A172 (cell line): ENCODE data around the gene CAMK1D. TPM values are rescaled to one million over a fixed set of nuclear protein-coding genes. Genes with fewer than 3 reads are reported as not detected.

Experiments used
- DNase-seq: peaks from one replicate; pipeline ENCODE4 v3.0.0-alpha.2; 2015; ENCODE audit warnings: low spot score
- total RNA-seq: library from RNA; depleted of rRNA; stranded (reverse); fragments of >200 nt; shearing (Covaris generic); gene quantifications from 2 replicates; pipeline ENCODE4 v1.2.3, GENCODE V29; 2014

Gene CAMK1D
- total RNA-seq, 1 experiment from 2014 or later, result 2.6 TPM

DNA sequence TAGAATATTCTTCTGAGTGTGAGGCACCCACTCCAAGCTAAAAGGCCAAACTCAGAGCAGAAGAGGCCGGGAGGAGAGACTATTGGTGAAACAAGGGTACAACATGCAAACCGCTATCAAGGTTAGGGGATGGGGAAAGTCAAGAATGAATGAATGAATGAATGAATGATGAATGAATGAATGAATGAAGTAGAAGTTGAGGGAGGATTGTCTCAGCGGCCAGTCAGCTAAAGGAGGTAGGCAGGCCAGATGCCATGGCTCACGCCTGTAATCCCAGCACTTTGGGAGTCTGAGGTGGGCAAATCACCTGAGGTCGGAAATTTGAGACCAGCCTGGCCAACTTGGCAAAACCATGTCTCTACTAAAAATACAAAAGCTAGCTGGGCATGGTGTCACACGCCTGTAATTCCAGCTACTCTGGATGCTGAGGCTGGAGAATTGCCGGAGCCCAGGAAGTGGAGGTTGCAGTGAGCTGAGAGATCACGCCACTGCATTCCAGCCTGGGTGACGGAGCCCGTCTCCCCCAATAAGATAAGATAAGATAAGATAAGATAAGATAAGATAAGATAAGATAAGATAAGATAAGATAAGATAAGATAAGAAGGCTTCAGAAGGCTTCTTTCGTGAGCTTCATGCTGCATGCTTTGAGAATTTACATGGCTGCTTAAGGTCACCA lies 401.3 kb downstream of the CAMK1D start:
- DNase-seq, result no peak

DNA sequence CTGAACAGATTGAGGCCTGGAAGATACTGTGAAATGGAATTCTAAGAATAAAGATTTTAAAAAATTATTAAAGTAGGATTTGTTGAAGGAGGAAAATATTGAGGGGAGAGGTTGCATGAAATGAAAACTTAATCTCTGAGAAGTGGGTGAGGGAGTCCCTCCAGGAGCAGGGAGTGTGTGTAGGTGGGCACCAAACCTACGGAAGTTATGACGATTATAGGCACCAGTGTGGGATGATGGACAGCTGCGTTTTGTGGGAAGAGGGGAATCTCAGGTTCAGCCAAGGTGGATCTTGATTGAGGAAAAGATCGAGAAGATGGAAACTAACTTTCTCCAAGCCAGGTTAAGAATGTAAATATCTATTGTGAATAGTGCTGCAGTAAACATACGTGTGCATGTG lies 405.7 kb downstream of the CAMK1D start:
- no peak for DNase-seq

DNA sequence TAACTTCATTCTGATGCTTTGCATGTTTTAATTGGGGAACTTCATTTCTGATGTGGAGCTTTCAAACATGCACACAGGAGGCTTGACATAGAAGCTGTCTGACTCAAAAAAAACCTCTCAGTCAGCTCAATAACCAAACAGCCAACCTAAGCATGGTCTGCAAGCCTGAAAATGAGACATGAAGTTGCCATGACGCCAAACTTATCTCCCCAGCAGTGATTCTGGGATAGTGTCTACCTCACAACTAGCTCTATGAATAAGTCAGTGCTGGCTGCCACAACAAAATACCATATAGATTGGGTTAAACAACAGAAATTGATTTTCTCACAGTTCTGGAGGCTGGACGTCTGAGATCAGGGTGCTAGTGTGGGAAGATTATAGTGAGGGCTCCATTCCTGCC lies 408.0 kb downstream of the CAMK1D start:
- no peak for DNase-seq

DNA sequence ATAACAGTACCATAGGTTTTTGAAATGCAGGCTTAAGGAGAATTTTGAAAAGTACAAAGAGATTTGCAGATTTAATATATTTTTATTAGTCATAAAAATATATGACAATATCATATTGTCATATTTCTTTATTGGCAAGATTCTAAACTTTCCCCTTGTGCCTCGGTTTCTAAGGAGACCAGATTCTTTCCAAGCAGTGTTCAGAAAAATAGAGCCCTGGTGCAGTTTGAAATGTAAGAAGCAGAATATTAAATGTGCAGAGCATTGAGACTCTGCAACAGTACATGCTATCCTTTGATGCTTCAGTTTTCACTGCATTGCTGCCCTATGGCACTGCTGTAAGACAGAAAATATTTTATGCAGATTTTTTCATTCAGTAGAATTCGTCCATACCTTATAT lies 408.9 kb downstream of the CAMK1D start:
- no peak for DNase-seq

DNA sequence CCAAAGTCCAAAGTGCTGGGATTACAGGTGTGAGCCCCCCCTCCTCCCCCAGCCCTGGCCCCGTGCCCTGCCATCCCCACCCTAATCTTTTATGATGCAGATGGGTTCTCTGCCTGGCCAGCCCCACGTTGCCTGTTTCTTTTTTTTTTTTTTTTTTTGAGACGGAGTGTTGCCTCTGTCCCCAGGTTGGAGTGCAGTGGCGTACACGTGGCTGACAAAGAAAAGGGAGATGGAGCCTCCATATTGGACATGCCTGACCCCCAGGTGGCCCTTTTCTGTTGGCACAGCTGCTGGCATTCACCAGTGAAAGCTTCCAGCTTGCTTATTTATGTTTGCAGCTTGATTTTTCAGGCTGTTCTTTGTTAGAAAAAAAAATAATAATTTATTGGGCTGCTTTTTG lies 416.9 kb downstream of the CAMK1D start:
- no peak for DNase-seq

DNA sequence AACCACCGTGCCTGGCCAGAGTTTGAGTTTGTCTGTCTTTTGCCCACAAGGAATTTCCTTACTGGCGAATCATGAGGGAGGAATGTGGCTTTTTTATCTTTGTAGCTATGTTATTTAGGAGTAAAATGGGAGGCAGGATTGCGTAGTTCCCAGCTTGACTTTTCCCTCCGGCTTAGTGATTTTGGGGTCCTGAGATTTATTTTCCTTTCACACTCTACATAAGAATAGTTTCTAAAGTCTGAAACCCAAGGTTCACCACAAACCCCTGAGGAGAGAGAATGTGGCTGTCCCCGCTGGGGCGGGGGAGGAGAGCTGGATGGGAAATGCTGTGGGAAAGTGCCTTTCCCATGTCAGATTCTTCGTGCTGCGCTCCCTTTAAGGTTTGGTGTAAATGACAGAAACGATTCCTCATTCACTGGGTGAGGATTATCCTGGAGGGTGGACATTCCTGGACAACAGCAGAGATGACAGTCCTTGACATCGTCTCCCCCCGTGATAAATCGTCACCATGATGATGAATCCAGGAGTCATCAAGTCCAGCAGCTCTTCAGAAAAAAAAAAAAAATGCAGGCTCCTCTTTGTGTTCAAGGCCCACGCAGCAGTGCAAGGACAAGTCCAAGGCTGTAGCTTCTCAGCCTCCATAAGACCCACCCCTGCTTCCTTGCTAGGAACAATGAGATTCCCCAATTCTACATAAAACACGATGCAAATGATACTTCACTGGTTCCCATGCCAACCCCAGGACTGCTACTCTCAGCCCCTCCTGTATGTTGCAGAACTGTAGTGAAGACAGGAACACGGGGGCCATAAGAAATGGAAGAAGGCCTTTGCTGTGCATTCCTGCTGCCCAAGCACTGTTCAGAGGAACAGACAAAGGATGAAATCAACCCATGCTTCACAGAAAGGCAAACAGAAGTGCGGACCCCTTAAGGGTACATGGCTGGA lies 419.1 kb downstream of the CAMK1D start:
- DNase-seq, result peak; percentile 72

DNA sequence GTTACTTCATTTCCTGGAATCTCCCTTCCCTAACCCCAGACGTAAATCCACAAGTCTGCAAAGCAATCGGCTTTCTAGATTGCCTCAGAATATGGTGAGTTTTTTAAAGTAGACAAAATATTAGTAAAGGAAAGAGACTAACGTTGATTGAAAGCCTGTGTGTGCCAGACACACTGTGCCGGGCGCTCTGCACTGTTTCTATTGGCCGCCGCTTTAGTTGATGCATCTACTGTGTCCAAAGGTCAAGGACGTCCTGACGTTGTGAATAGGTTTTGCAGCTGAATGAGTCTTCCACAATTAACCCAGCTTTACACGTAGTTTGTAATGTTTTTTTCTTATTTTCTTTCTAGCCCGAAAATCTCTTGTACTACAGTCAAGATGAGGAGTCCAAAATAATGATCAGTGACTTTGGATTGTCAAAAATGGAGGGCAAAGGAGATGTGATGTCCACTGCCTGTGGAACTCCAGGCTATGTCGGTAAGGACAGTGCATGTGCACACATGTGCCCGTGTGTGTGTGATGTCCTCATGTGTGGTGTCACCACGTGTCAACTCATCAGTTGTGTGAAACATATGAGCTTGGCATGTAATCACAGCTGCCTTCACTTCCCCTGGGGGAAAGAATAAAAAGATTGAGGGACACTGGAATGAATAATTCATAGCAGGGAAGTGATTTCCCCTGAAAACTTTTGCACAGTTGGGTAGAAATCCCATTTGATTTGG lies 420.1 kb downstream of the CAMK1D start:
- DNase-seq, result no peak

DNA sequence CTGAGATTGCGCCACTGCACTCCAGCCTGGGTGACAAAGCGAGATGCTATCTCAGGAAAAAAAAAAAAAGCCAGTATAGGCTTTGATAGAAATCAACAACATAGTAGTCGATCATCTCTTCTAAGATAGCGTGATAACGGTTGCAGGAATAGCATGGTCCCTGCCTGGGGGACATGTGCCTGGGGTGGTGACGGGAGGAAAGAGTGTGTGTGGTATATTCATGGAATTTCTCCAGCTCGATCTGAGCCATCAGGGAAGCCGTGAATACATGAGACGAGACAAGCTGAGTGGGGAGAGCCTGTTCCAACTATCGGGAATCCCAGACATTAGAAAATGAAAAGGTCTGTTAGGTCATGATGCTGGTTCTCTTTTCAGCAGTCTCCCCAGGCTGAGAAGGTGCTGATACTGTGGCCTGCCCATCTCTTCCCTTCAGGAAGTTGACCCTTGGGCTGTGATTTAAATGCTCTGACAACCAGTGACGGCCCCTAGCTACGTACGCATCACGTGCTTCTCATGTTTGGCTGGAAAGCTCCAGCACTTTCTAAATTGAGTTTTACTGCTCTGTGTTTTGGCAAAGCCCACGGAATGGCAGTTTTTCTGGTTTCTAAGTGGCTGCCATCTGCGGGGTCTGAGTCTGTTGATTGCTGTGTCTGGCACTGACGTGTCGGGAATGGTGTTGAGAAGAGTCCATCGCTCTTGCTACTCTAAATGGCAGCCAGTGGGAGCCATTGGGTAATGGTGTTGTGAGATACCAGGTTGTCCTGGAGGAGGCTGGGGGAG lies 422.8 kb downstream of the CAMK1D start:
- DNase-seq, result no peak

DNA sequence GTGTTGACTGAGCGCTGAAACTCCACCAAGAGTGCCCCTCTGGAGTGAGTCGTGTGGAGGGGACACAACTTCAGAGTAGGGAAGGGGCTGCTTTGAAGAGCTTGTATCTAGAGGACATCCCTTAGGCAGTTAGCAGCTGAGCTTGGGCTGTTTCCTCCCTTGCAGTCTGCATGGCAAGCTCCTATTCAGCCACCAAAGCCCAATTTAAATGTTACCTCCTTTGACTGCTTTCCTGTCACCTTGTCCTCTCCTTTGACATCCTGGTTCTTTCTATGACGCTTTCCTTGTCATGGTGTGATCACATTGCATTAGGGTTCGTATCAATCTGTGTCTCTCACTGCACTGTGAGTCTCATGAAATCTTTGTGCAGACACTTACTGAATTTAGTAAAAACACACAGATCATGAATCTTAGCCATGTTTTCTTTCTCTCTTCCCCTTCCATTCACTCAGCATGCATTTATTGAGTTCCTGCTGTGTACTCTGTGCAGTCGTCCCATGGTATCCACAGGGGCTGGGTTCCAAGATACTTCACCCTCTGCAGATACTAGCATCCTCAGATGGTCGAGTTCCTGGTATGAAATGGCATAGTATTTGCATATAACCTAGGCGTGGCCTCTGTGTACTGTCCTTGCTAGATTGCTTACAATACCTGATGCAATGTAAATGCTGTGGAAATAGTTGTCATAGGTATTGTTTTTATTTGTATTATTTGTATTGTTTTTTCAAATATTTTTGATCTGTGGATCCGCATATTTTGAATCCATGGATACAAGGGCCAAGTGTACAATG lies 423.6 kb downstream of the CAMK1D start:
- DNase-seq, result no peak

DNA sequence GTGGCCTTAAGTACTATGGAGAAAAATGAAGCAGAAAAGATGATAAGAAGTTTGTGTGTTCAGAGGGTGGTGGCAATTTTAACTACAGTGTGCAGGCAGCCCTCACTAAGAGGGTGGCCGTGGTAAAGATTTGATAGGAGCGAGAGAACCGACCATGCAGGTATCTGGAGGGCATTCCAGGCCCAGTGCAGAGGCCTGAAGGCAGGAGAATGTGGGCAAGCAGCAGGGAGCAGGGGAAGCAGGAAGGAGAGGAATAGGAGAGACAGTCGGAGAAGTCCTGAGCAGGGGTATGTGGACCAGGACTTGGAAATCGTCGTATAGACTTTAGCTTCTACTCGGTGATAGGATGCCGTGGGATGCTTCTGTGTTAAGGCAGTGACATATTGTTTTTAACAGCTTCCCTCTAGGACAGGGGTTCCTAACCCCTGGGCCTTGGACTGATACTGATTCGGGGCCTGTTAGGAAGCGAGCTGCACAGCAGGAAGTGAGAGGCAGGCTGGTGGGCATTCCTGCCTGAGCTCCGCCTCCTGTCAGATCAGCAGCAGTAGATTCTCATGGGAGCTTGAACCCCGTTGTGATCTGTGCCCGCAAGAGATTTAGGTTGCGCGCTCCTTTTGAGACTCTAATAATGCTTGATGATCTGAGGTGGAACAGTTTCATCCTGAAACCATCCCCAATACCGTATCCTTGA lies 425.0 kb downstream of the CAMK1D start:
- no peak for DNase-seq

DNA sequence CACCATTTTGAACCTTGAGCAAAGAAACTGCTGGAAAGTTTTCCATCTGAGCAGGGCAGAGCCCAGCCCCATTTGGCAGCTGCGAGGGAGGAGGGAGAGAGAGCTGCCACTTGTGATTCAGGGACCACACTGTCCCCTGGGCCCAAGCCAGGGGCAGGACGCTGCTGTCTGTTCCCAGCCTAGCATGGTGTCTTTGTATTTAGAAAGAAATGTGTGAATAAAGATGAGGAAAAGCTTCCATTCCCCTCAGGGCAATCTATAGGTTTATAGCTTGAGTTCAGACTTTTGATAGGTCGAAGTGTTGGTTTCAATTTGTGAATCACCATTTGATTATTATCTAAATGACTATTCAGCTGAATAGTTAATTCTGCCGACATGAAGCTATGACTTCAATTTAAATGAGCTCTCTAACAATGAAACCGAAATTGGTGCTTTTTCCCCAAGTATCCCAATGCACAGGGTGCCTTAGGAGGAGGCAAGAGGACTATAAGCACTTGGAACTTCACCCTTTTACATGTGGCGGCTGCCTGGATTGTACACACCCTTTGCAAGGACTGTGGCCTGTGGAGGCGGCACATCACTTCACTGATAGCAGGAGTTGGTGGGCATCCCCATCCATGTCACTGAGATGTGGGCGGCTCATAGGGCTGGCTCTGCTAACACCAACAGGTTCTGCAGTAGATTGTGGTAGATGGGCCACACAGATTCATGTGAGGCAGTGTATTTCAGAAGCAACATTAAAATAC lies 428.7 kb downstream of the CAMK1D start:
- no peak for DNase-seq

DNA sequence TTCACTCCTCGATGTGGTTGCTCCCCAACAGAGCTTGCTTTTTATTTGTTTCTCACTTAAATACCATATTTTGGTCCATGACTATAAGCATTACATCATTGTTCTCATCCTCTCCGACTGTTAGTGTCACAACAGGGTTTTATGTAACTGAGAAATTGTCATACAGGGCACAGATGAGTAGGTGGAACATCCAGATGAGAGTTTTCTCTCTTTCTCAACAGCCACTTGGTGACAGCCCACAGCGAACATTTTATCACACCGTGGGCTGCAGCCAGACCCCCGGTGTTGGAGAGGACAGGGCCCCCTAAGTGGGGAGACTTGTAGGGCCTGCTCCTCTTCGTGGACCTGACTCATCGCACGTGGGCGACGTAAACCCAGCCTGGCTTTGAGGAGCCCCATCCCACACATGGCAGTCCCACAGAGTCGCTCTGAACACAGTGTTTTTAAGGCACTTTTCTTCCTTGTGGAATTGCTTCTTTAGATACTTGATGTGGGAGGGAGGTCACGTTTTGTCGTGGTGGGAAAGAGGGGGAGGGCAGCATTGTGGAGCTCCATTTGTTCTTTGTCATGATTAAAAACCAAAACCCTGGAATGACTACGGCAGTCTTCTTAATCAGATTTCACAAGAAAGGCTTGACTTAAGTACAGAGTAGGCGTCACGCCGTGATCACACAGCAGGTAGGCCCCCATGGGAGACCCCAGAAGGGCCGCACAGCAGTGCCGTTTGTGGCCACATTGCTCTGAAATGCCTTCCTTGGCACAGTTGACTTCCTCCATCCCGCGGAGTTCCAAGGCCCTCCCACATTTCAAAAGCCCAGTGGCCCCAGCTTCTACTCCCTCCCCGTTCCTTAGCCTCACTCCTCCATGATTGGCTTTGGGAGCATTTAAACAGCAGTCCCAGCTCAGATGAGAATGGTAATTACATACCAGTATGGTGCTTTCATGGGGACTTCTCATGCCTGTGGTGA lies 431.6 kb downstream of the CAMK1D start:
- DNase-seq, result no peak

DNA sequence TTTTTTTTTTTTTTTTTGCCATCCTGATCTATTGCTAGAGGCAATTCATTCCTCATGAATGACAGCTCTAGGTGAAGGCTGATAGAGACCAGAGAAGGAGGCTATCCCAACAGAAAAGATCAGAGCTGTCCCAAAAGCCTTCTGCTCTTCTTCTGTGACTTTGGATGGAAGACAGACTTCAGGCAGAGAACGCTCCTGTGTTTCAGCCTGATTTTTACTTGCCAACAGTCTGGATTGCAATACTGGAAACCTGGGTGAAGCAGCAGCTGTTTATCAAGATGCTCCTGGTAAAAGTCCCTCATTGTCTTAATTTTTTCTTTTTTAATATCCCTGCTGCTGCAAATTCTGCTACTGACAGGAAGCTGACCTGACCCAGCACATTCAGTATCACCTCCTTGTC lies 432.6 kb downstream of the CAMK1D start:
- DNase-seq, result no peak

DNA sequence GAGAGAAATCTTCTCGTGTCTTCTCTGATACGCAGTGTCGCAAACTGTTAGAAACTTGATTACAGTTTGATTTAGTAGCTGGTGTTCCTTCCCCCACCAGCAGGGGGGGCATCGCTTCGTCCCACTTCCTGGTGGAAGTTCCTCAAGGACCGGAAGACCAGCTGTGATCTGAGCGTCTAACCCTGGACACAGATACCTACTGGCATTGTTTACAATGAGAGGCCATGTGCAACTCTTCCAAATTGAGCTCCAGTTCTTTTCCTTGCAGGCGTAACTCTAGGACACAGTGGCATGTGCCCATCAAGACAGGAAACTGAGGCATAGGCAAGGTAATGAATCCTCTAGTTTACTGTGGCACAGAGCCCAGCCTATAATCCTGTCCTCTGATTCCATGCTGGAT lies 433.2 kb downstream of the CAMK1D start:
- peak; percentile 60 for DNase-seq

DNA sequence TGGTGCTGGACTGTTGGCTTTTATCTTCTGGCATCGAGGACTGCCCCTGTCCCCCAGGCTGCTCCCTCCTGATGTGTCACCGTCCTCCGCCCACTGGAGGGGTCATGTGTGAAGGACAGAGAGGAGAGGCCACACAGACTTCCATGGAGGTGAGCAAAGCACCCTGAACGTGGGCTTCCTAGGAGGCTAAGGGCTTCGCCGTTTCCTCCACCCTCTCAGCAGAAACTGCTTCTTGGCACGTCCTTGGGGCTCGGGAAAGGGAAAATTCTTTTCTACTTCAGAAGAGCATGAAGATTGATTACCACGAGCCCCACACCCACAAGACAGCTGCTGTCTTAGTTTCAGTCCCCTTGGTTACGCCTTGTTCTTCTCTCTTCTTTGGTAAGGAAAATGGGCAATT lies 433.9 kb downstream of the CAMK1D start:
- no peak for DNase-seq

DNA sequence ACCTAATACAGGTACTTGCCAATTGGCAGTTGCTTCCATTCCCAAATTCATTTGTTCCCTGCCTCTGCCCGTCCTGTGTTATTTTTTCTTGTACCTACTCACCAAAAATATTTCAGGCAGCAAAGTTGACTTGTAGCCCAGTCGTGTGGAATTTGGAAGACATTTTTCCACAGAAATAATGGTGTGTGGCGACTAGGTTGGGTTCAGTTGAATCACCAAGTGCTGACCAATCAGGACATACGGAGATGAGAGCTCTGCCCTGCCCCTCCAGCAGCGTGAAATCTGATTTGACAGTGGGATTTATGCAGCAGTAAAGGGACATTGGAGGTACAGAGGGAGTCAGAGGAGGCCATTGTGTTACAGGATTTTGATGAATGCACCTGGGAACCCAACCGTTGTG lies 435.3 kb downstream of the CAMK1D start:
- no peak for DNase-seq

DNA sequence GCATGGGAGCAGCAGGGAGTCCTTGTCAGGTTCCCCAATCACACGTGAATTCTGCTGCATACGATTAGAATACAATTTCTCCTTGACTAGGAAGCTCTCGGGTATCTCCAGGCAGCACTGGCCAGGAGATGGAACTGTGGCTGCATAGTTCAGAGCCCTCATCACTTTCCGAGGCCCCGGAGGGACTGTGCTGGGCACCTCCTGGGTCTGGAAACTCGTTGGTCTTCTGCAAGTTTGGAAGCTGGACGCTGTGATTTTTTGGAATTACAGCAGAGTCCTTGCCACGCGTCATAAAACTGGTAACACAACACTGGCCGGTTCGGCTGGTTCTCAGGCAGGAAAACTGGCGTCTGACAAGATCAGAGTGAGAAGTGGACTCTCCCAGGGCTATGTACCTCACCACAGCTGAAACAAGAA lies 436.1 kb downstream of the CAMK1D start:
- no peak for DNase-seq

DNA sequence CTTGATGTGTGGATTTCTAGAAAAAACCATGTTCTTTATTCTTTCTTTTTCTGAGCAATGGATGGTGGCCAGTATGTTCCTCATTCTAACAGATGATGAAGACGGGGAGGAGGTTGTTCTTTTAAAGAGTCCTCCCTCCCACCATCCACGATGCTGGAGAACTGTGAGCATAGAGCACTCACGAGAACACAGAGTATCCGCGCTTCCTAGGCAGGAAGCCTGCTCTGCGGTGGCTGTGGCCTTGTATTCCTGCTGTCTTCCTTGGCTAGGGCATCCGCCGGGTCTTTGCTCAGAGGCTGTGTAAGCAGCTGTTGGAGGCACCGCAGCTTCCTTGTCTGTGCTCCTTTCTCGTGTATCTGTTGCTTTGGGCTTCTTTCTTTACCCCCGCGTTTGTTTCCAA lies 437.9 kb downstream of the CAMK1D start:
- no peak for DNase-seq
